Activated CD8-positive, alpha-beta memory T cell treated with anti-CD3 and anti-CD28 coated beads, Interleukin-2, amount 50 U/mL, for 4 hours (primary cell): ENCODE results near the gene LAMA1.

Source experiments
- DNase-seq: peaks from one replicate; pipeline ENCODE4 v3.0.0-alpha.2; 2020

LAMA1 gene

GRCh38 chr18:7111134-7111533, 6.5 kb downstream of the LAMA1 start:
- DNase-seq = no peak

DNA sequence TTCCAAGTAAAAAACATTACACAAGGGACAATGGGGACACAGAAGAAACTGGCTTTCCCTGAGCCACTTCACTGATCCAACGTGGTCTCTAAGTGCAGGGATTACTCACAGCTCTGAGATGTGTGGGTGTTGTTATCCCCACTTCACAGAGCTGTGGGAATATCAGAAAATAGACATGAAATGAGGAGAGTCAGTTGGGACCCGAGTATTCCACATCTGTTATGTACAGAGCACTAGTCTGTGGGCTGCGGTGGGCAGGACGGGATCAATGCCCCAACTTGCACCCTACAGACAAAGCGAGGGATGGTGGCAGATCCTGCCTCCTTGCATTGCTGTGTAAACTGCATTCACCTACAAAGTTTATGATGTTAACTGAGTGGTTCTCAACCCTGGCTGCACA, 11.7 kb downstream of the LAMA1 start:
- no peak for DNase-seq

- DNase-seq = no peak
Observed at GRCh38 chr18:7105268-7105667, 12.3 kb downstream of the LAMA1 start.

- no peak for DNase-seq
Observed at GRCh38 chr18:7104649-7105048, 12.9 kb downstream of the LAMA1 start.

GRCh38 chr18:7102131-7102530, 15.5 kb downstream of the LAMA1 start:
- DNase-seq = no peak

DNA sequence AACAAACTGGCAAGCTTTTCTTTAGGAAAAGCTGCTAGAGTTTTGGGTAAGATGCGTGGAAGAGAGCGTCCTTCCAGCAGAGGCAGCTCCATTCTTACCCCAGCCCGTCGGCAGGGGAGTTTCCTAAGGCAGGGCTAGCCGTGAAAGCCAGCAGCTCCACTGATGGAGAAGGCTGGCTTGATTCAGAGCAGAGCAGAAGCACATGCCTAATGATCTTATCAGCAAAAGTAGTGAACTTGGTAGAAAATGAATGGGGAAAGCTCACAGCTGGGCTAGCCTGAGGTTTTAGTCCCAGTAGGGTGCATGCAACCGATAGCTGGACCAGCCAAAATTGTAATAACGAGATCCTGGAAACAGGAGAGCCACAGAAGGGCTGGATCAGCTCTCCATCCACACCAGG, 20.8 kb downstream of the LAMA1 start:
- no peak for DNase-seq

DNA sequence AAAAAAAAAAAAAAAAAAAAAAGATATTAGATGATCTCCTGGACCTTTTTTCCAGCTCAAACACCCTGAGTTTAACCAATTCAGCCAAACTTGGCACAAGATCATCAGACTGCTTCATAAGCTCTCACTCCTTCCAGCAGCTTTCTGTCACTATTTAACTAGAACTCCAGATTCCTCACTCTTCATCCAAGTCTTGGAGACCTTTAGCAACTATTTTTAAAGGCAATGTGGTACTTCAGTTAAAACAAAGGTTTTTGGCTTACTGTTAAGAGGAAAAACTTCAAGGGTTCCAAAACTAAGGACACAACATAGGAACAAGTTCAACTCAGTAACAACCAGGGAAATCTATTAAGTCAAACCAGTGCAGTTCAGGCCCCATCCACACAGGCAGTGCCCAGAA, 23.2 kb downstream of the LAMA1 start:
- DNase-seq = no peak

GRCh38 chr18:7090771-7091170, 26.8 kb downstream of the LAMA1 start:
- DNase-seq = no peak

- no peak for DNase-seq
Observed at GRCh38 chr18:7089369-7089768, 28.2 kb downstream of the LAMA1 start.

DNA sequence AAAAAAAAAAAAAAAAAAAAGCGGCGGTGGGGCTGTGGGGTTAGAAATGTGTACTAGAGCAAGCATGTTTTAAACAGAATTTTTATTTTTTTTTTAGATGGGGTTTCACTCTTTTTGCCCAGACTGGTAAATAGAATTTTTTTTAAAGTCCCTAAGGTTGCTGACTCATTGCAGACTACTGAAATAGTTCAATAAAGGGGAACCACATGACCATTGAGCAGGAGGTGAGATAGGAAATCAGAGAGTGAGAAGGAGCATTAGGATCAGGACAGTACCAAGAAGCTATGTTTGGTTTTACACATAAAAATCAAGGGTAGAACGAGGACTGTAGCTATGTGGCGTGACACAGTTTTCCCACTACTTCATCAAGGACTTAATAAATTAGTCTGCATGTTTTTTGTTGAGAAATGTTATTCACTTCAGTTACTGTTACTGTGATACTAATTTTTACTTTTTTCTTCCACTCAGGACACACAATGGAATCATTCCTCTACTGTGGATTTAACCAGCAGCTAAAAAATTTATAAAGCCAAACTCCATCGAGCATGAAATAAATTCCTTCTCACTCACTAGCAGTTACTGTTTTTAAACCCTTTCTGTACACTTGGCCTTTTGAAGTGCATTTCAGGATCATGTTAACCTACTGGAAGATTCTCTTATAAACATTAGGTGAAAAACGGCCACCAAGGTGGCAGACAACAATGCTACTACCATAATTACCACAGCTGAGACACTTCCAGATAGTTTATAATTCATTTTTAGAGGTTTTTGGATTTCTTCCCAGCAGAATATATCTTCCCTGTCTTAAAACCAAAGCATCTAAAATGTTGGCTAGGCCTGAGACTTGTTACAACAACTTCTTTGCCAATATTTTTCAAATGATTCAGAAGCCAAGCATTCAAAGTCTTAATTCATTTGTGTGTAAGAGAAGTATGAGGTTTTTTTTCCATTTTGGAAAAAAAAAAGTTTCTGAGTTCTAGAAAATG, 33.2 kb downstream of the LAMA1 start:
- no peak for DNase-seq

DNA sequence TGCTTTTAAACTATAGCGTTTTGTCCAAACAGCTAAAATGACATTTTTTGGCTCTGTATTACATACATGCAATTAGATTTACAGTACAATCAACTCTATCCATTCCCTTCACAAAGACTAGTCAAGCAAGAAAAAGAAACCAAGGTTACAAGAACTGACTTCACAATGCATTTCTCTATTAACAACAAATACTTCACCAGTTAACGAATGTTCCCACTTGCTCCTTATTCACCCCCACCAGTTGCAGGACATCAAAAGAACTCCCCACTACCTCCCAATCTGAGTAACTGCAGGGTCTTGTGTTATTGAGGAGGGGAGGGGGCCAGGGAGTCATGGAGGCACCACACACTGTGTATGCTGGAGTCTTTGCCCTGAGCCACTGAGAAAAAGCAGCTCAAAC, 34.9 kb downstream of the LAMA1 start:
- no peak for DNase-seq

- no peak for DNase-seq
Observed at GRCh38 chr18:7079231-7079630, 38.4 kb downstream of the LAMA1 start.

DNA sequence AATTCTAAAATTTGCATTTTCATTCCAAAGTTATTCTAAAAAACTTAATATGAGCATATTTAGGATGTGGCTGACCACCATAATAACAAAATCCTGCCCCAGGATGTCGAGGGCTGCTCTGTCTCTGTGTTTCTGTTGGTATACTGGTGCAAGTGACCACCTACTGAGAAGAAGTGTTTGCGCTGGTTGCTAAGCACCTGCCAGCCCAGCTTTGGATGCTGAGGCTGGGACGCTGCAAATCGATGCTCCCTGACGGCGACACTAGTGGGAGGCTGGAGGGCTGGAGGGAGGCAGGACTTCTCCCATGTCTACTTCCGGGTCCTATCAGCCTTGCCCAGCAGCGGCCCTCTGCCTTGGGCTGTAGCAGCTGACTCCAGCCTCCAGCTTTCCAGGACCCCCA, 45.0 kb downstream of the LAMA1 start:
- no peak for DNase-seq

- no peak for DNase-seq
Observed at GRCh38 chr18:7071600-7071999, 46.0 kb downstream of the LAMA1 start.

GRCh38 chr18:7070466-7070865, 47.1 kb downstream of the LAMA1 start:
- DNase-seq = no peak

GRCh38 chr18:7068871-7069590, 48.6 kb downstream of the LAMA1 start:
- DNase-seq = no peak

GRCh38 chr18:7066965-7067555, 50.5 kb downstream of the LAMA1 start:
- DNase-seq = no peak

DNA sequence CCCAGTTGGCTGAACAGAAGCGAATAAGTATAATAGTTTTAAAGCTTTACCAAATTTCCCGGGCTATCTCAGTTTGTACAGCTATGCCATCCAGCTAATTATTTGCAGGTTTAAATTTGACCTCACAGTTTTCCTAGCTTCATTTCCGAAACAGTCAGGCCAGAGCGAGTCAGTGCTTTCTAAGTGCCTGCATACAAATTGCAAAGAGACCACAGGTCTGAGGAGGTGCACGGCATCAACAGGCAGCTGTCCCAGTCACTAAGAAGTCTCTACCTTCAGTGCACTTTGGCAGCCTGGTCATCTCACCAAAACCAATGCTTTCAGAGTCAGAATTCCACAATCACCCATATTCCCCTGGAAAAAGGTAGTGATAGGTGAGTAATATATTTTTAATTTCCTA, 51.9 kb downstream of the LAMA1 start:
- DNase-seq = no peak

DNA sequence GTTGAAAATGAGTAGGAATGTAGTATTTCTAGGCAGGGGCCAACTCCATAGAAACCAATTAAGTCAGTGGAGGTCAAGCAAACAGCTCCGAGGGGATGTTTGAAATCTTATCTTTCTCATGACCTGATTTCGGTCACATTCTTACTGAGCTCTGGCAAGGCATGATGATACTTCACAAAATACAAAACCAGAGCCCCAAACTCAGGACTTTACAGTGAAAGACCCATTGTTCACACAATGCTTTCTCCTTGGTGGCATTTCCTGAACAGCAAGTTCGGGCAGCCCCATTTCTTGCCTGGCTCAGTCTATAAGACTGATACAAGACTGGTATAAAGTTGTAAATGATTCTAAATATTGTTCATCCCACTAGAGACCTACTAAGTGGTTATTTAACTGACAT, 53.3 kb downstream of the LAMA1 start:
- no peak for DNase-seq

DNA sequence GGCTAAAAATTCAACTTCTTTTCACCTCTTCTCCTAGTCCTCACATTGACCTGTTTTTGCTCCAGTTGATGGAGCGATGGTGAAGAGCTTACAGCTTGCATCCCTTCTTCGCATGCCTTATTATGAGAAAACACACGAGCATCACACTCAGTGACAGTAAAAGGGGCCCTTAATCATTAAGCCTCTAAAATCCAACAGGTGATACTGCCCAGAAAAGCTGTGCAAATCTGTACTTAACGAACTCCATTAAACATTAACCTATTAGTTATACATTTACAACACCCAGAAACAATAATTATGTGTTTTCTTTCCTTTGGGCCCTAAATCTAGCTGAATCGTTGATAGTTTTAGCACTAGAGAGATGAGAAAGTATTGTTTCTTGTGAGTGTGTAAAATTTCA, 54.8 kb downstream of the LAMA1 start:
- no peak for DNase-seq

GRCh38 chr18:7062236-7062635, 55.4 kb downstream of the LAMA1 start:
- no peak for DNase-seq

GRCh38 chr18:7059276-7059675, 58.3 kb downstream of the LAMA1 start:
- no peak for DNase-seq

- DNase-seq = no peak
Observed at GRCh38 chr18:7056026-7056425, 61.6 kb downstream of the LAMA1 start.

GRCh38 chr18:7049951-7050350, 67.6 kb downstream of the LAMA1 start:
- DNase-seq = no peak
